Stimulated activated CD4-positive, alpha-beta T cell treated with anti-CD3 and anti-CD28 coated beads, Interleukin-2, amount 100 ng/mL, for 48 hours (primary cell): ENCODE data around the gene CPT1C.
"Not testable (repeated sequence)": the region's sequence is repeated elsewhere in the genome, so short reads cannot be mapped to it uniquely, and the experiment has no call there.

Experiments used
- DNase-seq, 2 donors: peaks; one replicate each; pipeline ENCODE4 v3.0.0-alpha.2; 2020

Gene CPT1C

DNA sequence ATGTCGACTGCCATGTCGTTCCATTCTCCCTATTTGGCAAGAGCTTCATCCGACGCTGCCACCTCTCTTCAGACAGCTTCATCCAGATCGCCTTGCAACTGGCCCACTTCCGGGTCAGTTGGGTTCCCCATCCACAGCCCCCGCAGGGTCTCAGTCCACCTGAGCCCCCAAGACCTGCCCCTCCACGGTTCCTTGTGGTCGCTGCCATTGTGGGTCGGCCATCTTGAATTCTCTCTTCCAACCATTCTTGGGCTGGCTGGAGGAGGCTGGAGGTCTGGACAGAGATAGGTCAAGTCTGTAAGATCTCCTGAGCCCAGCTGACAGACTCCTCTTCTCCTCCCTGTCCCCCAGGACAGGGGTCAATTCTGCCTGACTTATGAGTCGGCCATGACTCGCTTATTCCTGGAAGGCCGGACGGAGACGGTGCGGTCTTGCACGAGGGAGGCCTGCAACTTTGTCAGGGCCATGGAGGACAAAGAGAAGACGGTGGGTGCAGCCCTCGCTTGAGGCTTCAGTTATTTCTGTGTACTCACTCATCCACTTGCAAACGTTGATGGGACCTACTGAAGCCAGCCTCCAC is 19.5 kb downstream of the CPT1C start:
- no peak for DNase-seq

DNA sequence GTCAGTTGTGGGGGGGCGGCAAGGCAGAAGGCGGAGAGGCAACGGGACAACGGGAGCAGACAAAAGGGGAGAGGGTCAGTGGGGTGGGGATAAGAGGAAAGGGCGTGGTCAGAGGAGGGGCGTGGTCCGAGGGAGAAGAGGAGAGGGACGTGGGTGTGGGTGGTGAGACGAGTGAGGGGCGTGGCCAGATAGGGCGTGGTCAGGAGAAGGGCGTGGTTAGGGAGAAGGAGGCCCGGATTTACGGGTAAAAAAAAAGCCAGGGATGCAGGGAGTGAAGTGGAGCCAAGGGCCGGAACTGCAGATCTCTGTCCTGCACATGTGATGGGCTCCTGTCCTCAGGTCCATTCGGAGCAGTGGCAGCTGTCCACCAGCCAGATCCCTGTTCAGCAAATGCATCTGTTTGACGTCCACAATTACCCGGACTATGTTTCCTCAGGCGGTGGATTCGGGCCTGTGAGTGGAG is 21.5 kb downstream of the CPT1C start:
- DNase-seq: no peak

DNA sequence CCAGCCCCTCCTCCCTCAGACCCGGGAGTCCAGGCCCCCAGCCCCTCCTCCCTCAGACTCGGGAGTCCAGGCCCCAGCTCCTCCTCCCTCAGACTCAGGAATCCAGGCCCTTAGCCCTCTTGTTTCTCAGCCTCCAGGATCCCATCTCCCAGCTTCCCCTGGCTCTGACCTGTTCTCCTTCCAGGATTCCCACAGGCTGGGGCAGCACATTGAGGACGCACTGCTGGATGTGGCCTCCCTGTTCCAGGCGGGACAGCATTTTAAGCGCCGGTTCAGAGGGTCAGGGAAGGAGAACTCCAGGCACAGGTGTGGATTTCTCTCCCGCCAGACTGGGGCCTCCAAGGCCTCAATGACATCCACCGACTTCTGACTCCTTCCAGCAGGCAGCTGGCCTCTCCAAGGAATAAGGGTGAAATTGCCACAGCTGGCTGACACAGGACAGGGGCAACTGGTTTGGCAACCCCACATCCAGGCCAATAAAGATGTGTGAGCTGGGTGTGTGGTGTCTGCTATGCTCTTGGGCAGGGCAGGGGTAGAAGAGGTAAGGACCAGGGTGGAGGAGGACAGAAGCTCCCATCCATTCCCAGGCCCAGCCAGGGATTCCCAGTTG is 22.4 kb downstream of the CPT1C start:
- DNase-seq: no peak

DNA sequence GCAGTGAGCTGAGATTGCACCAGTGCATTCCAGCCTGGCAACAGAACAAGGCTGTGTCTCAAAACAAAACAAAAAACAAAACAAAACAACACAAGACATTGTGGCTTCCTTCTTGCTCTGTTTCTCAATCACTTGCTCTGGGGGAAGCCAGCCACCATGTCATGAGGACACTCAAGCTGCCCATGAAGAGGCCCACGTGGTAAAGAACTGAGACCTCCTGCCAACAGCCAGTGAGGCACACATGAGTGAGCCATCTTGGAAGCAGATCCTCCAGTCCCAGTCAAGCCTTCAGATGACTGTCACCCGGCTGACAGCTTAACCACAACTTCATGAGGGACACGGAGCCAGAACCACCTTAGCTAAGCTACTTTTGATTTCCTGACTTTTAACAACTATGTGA is 25.2 kb downstream of the CPT1C start:
- no peak for DNase-seq

DNA sequence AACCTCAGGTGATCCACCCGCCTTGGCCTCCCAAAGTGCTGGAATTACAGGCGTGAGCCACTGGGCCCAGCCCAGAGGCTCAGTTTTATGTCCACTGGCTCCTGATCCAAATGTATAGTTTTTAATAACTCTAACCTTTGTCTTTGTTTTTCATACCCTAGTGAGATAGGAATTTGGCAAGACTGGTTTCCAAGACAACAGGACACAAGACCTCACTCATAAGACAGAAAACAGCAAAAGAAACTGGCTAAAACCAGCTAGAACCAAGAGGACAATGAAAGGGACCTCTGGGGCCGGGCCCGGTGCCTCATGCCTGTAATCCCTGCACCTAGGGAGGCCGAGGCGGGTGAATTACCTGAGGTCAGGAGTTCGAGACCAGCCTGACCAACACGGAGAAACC is 27.6 kb downstream of the CPT1C start:
- no peak for DNase-seq

DNA sequence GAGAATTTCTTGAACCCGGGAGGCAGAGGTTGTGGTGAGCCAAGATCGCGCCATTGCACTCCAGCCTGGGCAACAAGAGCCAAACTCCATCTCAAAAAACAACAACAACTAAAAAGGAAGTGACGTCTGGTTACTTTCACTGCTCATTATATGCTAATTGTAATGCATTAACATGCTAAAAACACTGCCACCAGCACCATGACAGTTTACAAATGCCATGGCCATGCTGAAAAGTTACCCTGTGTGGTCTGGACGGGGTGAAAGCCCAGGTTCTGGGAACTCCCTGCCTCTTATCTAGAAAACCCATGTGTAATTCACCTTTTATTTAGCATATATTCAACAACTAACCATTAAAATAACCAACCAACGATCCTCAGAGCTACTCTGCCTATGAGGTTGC is 28.1 kb downstream of the CPT1C start:
- no peak for DNase-seq

DNA sequence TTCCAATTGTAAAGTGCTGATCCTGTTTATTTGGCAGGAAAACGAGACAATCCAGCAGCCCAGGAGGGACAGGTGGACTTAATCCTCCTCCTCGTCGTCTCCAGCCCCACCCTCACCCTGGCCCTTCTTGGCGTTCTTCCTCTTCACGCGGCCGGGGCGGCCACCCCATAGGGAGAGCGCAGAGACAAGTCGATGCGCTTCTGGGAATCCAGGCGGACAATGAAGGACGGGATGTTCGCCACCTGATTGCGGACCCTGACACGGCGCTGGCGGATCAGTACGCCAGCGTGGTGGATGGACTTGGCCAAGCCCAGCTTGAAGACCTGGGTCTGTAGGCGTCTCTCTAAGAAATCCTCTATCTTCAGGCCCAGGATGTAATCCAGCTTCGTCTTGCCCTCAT is 28.5 kb downstream of the CPT1C start:
- not testable (repeated sequence) for DNase-seq

DNA sequence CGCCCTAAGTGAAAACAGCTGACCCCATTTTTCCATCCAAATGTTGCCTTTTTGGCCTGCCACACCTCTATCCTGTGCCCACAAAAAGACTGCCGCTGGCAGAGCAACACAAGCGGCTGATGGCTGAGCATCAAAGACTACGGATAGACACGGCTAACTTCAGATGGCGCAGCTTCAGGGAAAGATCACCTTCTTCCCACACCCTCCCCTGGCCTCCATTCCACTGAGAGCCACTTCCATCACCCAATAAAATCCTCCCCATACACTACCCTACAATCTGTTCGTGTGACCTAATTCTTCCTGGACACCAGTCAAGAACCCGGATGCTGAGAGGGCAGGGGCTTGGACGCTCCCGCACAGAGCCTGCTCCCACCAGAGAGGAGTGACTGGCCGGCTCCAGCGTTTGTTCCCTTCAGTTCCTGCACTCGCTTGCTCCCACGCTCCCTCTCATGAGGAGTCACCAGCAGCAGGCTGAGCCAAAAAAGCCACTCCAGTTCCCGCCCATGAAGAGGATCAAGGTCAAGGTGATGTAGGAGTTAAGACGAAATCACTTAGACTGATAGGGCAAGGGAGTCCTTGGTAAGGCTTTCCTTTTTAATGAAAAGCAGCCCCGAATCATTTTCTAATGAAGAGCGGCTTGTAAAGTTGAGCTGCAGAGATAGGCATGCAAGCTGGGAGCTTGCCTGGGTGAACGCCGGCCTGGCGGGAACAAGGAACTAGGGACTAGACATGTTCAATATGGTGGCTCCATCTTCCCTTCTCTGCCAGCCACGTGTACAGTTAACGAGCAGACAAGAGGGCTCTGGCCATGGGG is 36.5 kb downstream of the CPT1C start:
- no peak for DNase-seq

DNA sequence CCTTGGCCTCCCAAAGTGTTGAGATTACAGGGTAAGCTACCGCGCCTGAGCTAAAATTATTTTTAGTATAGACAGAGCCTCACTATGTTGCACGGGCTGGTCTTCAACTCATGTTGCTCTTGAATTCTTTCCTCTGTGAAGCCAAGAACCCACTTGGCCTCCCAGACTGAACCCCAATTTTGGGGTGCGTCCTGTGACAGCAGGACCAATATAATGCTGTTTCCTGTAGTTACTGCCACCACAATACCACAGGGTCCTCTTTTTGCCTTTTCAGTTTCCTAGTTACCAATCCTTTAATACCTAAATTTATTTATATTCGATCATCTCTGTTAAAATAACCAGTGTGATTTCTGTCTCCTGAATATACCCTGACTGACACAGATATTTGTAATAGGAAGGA is 39.2 kb downstream of the CPT1C start:
- DNase-seq: no peak

DNA sequence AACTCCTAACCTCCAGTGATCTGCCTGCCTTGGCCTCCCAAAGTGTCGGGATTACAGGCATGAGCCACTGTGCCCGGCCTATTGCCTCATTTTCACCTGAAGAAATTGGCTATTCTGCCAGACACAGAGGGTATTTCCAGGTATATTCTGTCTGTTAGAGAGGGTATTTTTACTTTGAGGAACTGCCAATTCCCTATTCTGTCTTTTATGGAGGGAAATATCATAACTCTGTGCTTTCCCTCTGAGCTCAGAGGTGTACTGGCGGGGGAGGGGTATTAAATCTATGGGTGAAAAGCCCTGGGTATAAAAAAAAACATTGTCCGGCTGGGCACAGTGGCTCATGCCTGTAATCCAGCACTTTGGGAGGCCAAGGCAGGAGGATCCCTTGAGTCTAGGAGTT is 47.4 kb downstream of the CPT1C start:
- no peak for DNase-seq

DNA sequence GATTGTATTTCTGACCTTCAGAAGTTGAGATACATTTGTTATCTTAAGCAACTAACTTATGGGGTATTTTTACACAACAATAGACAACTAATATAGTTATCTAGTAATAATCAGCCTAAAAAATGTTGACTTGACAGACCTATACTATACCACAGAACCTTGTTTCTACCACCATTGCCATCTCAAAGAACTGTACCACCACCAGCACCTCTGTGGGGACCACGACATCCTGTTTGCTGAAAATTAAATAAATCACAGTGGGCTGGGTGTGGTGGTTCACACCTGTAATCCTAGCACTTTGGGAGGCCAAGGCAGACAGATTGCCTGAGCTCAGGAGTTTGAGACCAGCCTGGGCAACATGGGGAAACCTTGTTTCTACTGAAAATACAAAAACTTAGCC is 48.2 kb downstream of the CPT1C start:
- DNase-seq: no peak

DNA sequence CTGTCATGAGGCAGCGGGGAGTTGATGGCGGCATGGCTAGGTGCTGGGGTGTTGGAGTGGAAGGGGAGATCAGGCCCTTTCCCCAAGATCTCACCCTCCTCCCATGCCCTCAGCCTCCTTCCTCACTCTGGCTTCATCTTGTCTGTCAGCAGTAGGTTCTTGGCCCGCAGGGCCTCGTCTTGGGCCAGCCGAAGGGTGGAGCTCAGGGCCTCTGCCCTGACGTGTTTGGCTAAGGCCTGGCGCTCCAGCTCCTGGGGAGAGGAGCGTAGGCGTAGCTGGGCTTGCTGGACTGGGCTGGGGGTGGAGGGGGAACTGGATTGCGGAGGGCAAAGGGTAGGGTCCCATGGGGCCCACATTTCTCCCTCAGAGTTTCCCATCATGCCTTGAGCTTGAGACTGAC is 49.0 kb downstream of the CPT1C start:
- DNase-seq: no peak

DNA sequence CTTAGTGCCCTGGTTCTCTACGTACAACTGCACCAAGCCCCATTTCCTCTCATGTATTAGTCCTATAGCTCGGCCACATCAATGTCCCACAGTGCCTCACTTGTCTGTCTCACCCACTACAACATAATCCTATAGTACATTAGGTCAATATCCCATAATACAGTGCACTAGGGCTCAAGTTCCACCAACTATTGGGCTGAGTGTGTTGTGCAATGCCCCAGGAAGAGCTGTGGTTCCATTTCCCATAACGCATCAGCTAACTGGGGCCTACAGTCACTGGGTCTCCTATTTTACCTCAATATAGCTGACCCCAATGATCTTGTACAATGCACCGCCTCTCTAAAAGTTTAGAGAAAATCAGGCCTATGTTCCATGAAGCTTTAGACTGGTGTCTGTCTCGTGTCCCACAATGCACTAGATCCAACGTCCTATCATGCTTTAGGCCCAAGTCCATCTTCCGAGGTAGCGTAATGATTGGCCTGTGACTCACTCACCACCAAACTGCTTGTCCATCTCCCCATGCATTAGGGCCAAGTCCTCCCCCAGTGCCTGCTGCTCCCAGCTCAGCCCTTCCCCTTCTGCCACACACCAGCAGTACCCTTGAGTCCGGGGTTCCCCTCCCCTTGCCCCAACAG is 50.4 kb downstream of the CPT1C start:
- no peak for DNase-seq

DNA sequence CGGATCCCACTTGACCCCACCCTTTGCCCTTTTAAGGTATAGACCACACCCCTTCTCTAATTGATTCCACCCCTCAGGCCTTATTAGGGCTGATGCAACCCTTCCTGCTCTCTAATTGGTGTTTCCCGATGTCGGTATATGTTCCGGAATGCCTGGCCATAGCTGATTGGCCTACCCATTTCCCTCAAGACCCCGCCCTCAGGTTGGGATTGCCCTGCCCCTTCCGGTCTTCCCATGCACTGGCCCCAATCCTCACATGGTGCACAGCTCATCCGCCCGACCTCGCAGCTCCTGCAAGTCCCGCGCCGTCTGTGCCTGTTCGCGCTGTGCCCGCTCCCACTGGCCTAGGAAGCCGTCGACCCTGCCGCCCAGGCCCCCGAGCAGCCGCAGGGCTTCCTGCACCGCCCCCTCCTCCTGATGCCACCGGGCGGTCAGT is 54.0 kb downstream of the CPT1C start:
- no peak for DNase-seq

DNA sequence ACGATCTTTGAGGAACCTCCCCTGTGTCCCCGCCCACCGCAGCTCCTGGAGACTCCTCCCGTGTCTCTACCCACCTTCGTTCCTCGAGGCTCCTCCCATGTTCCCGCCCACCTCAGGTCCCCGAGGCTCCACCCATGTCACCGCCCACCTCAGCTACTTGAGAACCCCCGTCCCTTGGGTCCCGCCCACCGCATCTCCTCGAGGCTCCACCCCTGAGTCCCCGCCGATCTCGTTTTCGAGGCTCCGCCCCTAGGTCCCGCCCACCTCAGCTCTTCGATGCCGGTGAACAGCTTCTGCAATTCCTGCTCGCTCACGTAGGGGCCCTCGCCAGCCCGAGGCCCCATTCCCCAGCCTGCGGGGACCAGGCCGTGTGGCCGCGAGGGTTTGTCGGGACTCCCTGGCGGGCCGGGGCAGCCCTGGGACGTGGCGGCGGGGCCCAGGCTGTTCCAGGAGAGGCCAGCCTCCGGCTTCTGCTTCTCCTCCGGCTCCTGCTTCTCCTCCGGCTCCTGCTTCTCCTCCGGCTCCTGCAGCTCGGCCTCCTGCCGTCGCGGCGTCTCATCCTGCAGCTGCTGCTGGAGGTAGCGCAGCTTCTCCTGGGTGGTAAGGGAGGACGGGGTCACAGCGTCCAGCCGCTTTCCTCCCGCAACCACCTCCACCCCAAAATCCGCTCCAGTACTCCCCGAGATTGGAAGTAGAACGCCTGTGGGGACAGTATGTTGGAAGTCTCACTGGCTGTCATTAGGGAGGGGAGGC is 55.5 kb downstream of the CPT1C start:
- peak; percentile 45 to 55 for DNase-seq

DNA sequence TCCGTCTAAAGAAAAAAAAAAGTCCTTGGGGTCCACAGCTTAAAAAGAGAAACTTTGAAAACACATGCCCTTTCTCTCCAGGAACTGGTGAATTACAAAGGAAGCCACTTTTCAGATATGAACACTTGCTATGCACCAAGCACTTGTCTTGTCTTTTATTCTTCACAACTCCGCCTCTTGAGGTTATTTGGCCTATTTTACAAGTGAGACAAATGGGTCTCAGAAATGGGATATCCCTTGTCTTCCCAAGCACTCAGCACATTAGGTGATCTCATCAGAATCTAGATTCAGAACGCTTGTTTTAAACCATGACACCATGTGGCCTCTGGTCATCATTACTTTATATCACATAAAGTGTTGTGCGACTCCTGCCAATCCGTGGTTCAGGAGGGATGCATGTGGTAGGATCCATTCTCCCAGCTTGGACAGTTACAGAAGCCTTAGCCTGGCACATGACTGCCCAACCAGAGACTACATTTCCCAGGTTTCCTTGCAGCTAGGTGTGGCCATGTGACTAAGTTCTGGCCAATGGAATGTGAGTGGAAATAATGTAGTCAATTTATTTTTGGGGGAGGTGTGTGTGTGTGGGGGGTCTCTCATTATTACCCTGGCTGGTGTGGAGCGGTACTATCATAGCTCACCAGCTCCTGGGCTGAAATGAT is 58.3 kb downstream of the CPT1C start:
- no peak for DNase-seq

DNA sequence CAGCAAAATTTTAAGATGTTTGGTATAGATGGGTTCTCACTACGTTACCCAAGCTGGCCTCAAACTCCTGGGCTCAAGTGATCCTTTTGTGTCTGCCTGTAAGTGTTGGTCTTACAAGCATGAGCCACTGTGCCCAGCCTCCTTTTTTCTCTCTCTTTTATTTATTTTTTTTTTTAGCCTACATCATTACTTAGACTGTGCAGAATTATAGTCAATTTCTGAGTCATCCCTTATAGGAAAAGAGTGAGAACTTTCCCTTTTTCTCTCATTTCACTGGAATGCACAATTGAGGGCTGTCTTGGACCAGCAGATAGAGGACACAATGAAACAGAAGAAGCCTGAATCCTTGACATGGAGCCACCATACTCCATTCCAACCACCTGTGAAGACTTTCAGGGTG is 58.9 kb downstream of the CPT1C start:
- no peak for DNase-seq

DNA sequence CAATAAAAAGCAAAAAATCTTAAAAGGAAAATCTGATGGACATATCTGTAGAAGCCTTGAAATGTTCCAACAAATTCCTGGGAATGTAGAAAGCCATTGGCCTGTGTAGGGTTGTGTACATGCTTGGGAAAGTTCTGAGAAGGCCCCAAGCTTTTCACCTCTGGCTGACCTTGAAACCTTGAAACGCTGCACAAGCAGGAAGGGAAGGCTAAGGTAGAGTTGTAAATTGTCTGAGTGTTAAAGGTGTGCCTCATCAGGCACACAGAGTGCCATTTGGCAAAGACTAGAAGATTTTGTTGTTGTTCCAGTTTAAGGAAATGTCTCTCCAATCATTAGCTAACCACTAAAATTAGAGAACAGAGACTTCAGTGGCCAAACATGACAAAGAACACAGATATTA is 61.8 kb downstream of the CPT1C start:
- no peak for DNase-seq

DNA sequence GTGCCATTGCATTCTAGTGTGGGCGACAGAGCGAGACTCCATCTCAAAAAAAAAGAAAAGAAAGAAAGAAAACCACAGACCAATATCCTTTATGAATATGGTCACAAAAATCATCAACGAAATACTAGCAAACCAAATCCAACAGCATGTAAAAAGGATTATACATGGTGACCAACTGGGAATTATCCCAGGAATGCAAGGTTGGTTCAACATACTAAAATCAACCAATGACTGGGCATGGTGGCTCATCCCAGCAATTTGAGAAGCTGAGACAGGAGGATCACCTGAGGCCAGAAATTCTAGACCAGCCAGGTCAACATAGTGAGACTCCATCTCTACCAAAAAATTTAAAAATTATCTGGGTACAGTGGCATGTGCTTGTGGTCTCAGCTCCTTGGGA is 65.0 kb downstream of the CPT1C start:
- no peak for DNase-seq

DNA sequence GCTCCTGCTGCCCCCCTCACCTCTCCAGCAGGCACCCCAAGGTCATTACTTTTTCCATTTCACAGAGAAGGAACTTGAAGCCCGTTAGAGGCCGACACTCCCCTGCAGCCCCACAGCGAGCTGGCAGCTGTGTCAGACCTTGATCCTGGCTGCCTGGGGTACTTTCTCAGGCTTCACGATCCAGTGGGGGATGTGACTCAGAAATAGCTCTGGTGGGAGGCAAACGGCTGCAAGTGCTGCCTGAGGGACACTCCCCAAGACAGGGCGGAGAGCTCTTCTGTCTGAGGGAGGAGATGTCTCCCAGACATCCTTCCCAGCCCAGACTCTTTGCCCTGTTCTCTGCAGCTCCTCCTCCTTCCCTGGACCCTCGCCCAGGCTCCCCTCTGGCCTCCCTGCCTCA is 67.4 kb downstream of the CPT1C start:
- DNase-seq: no peak

DNA sequence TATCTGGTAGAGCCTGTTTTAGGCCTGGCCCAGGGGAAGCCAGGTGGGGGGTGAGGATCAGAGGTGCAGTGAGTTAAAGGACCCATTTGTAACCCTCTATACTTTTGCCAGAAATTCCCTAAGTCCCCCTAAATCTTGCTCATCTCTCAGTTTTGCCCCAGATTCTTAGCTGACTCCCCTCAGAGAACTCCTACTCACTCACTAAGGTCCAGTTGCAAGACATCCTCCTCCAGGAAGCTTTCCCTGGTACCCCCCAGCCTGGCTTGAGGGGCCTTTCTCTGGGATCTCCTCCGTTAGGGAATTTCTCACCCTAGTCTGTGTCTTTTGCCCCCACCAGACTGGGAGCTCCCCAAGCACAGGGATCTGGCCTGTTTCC is 70.3 kb downstream of the CPT1C start:
- no peak for DNase-seq

DNA sequence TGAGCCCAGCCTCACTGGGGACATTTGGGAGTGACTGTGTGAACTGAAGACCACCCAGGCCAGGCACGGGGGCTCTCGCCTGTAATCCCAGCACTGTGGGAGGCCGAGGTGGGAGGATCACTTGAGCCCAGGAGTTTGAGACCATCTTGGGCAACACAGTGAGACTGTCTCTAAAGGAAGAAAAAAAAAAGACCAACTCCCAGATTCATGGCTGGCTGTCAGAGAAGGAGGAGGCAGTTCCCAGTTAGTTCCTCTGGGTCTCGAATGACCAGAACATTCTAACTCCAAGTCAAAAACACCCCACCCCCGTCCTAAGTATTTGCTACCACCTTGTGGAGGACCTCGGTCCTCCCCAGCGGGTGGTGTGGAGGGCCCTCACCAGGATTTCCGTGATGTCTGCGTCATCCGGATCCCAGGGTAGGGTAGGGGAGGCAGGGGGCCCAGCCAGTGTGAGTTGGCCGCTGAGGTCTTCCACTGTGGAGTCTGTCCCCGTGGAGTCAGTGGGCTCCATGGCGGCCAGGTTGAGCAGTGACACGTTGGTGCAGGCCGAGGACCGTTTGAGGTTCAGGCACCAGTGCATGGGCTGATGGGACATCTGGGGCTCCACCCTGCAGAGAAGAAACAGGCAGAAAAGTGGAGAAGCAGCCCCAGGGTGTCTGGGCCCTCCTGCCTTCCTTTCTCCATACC is 70.9 kb downstream of the CPT1C start:
- DNase-seq: no peak
